Thyroid gland (tissue), 4 donors: ENCODE measurements around the gene OTUD1.

ENCODE experiments used
- CTCF ChIP-seq, 6 experiments: fragments of 200-600 bp in 3 of 6; fragments of 450-650 bp in 3 of 6; sonication (generic) in 3 of 6; IDR thresholded peaks; one replicate each; pipeline ENCODE4 v1.5.1; 2016 to 2019; ENCODE audit warnings: antibody characterized with exemption in 6 of 6, mild to moderate bottlenecking in 2 of 6, inconsistent platforms in 1 of 6, moderate library complexity in 1 of 6
- POLR2A ChIP-seq, 2 donors: fragments of 450-650 bp; IDR thresholded peaks; one replicate each; pipeline ENCODE4 v1.6.1; 2017; ENCODE audit warnings: antibody characterized with exemption in 2 of 2, mild to moderate bottlenecking in 2 of 2, moderate library complexity in 1 of 2

DNA sequence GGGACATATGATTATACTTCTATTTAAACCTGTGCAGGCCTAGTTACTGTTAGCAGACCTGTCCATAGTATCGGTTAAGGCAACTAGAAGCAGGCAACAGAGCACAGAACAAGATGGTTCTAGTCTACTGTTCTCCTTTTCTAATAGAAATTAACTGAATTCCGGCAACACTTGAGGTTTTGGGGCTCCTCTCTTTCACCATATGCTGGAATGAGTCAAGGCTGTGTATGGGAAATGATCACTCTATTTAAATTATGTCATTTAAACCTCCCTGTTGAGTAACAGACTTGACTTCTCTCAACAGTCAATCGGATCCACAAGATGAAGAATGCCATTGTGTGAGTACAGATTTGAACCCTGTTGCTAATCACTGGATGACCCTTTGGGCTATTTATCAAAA, 6.2 kb upstream of the OTUD1 start:
- TF ChIP-seq CTCF (IDR thresholded peaks at IDR 0.05) (no peak), POLR2A (IDR thresholded peaks at IDR 0.05) (no peak)
